Caco-2 (cell line): ENCODE results near the gene HAUS7. TPM values are rescaled to one million over a fixed set of nuclear protein-coding genes. Genes with fewer than 3 reads are reported as not detected.

Experiments
- BruUV-seq: library from RNA; stranded (reverse); fragments of 400-500 nt; replicated peaks from 2 replicates; lab custom pipeline; 2021; lab: Mats Ljungman, UMichigan
- CTCF ChIA-PET: fragments of 300-600 bp; sonication (Branson Sonifier 250); formaldehyde crosslinking; loops from one replicate; lab custom pipeline; 2022; ENCODE audit warnings: antibody characterized with exemption; lab: Charles Lee
- POLR2A ChIA-PET: fragments of 300-600 bp; sonication (Branson Sonifier 250); formaldehyde crosslinking; loops from one replicate; lab custom pipeline; 2022; ENCODE audit warnings: antibody characterized with exemption; lab: Charles Lee
- DNase-seq, 2 experiments: peaks; one replicate each; pipeline versions ENCODE4 v3.0.0 to v3.0.0-alpha.2; 2020 to 2022
- H3K27me3 ChIP-seq: replicated peaks from 2 replicates; pipeline ENCODE4 v1.6.0; 2011; ENCODE audit warnings: low read length; ENCODE audit not compliant: control insufficient read depth, insufficient read depth
- H3K36me3 ChIP-seq: 2 replicates; pipeline ENCODE4 v1.5.1; 2011; ENCODE audit warnings: low read length; ENCODE audit not compliant: control insufficient read depth, insufficient read depth
- H3K4me1 ChIP-seq: fragments of 250-450 bp; sonication (Bioruptor Pico); 2 replicates; pipeline ENCODE4 v1.5.1; 2020; ENCODE audit warnings: mild to moderate bottlenecking
- H3K4me3 ChIP-seq: 2 replicates; pipeline ENCODE4 v1.5.1; 2011; ENCODE audit warnings: low read depth, mild to moderate bottlenecking, control low read depth, low read length
- H3K9me3 ChIP-seq: fragments of 250-450 bp; sonication (Bioruptor Pico); 2 replicates; pipeline ENCODE4 v1.5.1; 2020; ENCODE audit warnings: mild to moderate bottlenecking, moderate library complexity
- H3K27ac Mint-ChIP-seq: one replicate; pipeline ENCODE4 v1.8.0; 2022; ENCODE audit warnings: mixed read lengths; ENCODE audit not compliant: unreplicated experiment
- H3K27me3 Mint-ChIP-seq: one replicate; pipeline ENCODE4 v1.8.0; 2022; ENCODE audit warnings: mixed read lengths; ENCODE audit not compliant: insufficient read depth, unreplicated experiment
- H3K36me3 Mint-ChIP-seq: one replicate; pipeline ENCODE4 v1.8.0; 2022; ENCODE audit warnings: mild to moderate bottlenecking, mixed read lengths; ENCODE audit not compliant: insufficient read depth, unreplicated experiment
- H3K4me1 Mint-ChIP-seq: one replicate; pipeline ENCODE4 v1.8.0; 2022; ENCODE audit warnings: low read depth, mixed read lengths; ENCODE audit not compliant: unreplicated experiment
- H3K4me3 Mint-ChIP-seq: one replicate; pipeline ENCODE4 v1.8.0; 2022; ENCODE audit warnings: mild to moderate bottlenecking, moderate library complexity, mixed read lengths; ENCODE audit not compliant: unreplicated experiment
- H3K9me3 Mint-ChIP-seq: one replicate; pipeline ENCODE4 v1.8.0; 2022; ENCODE audit warnings: mixed read lengths; ENCODE audit not compliant: unreplicated experiment
- intact Hi-C: fragments of 100-400 bp; cut with micrococcal nuclease; formaldehyde crosslinking; loops from one replicate; pipeline ENCODE4 v1.10.0; 2022; ENCODE audit not compliant: unreplicated experiment
- total RNA-seq: library from RNA; stranded (reverse); gene quantifications from 2 replicates; pipeline ENCODE4 v1.2.3, GENCODE V29; 2022
- TF ChIP-seq, protein P1 (sequence below), 2 experiments: fragments of 200-600 bp in 1 of 2; IDR thresholded peaks; 1 replicate in 1 of 2; 2 replicates in 1 of 2; pipeline versions ENCODE4 v1.5.1 to v1.8.0; 2011 to 2022; ENCODE audit warnings: antibody characterized with exemption in 1 of 2, control low read depth in 1 of 2, inconsistent platforms in 1 of 2, low read depth in 1 of 2, low read length in 1 of 2, mild to moderate bottlenecking in 1 of 2, moderate library complexity in 1 of 2; ENCODE audit not compliant: insufficient read depth in 1 of 2, severe bottlenecking in 1 of 2, unreplicated experiment in 1 of 2

Gene HAUS7
- total RNA-seq, 1 experiment from 2014 or later, result 34.0 TPM

GRCh38 chrX:153410373-153410772 lies 60.0 kb downstream of the HAUS7 start:
- no TSS peak for BruUV-seq
- CTCF ChIA-PET, result no interaction called here
- no peaks in the 10 kb centered on the region for H3K4me1 ChIP-seq
- DNase-seq, result no peak
- peaks cover 7% of the 10 kb centered on the region for H3K27me3 Mint-ChIP-seq
- H3K27ac Mint-ChIP-seq, result no peak overlapping the region
- no peaks in the 10 kb centered on the region for H3K27me3 ChIP-seq
- no peaks in the 10 kb centered on the region for H3K9me3 ChIP-seq
- H3K4me3 ChIP-seq, result no peak overlapping the region
- H3K36me3 ChIP-seq, result no peaks in the 10 kb centered on the region
- H3K4me1 Mint-ChIP-seq, result no peaks in the 10 kb centered on the region
- POLR2A ChIA-PET, result no interaction called here
- H3K4me3 Mint-ChIP-seq, result no peak overlapping the region
- TF ChIP-seq, protein P1, sequence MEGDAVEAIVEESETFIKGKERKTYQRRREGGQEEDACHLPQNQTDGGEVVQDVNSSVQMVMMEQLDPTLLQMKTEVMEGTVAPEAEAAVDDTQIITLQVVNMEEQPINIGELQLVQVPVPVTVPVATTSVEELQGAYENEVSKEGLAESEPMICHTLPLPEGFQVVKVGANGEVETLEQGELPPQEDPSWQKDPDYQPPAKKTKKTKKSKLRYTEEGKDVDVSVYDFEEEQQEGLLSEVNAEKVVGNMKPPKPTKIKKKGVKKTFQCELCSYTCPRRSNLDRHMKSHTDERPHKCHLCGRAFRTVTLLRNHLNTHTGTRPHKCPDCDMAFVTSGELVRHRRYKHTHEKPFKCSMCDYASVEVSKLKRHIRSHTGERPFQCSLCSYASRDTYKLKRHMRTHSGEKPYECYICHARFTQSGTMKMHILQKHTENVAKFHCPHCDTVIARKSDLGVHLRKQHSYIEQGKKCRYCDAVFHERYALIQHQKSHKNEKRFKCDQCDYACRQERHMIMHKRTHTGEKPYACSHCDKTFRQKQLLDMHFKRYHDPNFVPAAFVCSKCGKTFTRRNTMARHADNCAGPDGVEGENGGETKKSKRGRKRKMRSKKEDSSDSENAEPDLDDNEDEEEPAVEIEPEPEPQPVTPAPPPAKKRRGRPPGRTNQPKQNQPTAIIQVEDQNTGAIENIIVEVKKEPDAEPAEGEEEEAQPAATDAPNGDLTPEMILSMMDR (IDR thresholded peaks at IDR 0.05; ENCODE audit: insufficient read depth in 1 of 2, low read depth in 1 of 2, low read length in 1 of 2, severe bottlenecking in 1 of 2, unreplicated experiment in 1 of 2), result no peak
- intact Hi-C loops, result no loop called here
- no peaks in the 10 kb centered on the region for H3K36me3 Mint-ChIP-seq
- H3K9me3 Mint-ChIP-seq, result no peaks in the 10 kb centered on the region

GRCh38 chrX:153409414-153410101 lies 60.8 kb downstream of the HAUS7 start:
- Mint-ChIP-seq H3K36me3 (no peaks in the 10 kb centered on the region), H3K9me3 (no peaks in the 10 kb centered on the region), H3K4me1 (no peaks in the 10 kb centered on the region), H3K27ac (no peak overlapping the region), H3K27me3 (peaks cover 7% of the 10 kb centered on the region), H3K4me3 (no peak overlapping the region)
- Histone ChIP-seq H3K4me3 (no peak overlapping the region), H3K36me3 (no peaks in the 10 kb centered on the region), H3K27me3 (no peaks in the 10 kb centered on the region), H3K9me3 (no peaks in the 10 kb centered on the region), H3K4me1 (no peaks in the 10 kb centered on the region)
- BruUV-seq, result no TSS peak
- ChIA-PET POLR2A (no interaction called here), CTCF (no interaction called here)
- TF ChIP-seq, protein P1 (IDR thresholded peaks at IDR 0.05; ENCODE audit: insufficient read depth in 1 of 2, low read depth in 1 of 2, low read length in 1 of 2, severe bottlenecking in 1 of 2, unreplicated experiment in 1 of 2), result no peak
- DNase-seq, result no peak
- intact Hi-C loops, result no loop called here

- intact Hi-C loops, result no loop called here
- H3K9me3 ChIP-seq, result no peaks in the 10 kb centered on the region
- no TSS peak for BruUV-seq
- CTCF ChIA-PET, result no interaction called here
- H3K4me1 Mint-ChIP-seq, result no peaks in the 10 kb centered on the region
- H3K4me1 ChIP-seq, result no peaks in the 10 kb centered on the region
- H3K27ac Mint-ChIP-seq, result no peak overlapping the region
- H3K9me3 Mint-ChIP-seq, result no peaks in the 10 kb centered on the region
- no peak for DNase-seq
- no peak overlapping the region for H3K4me3 ChIP-seq
- POLR2A ChIA-PET, result no interaction called here
- peaks cover 7% of the 10 kb centered on the region for H3K27me3 Mint-ChIP-seq
- no peaks in the 10 kb centered on the region for H3K36me3 Mint-ChIP-seq
- no peaks in the 10 kb centered on the region for H3K27me3 ChIP-seq
- no peaks in the 10 kb centered on the region for H3K36me3 ChIP-seq
- TF ChIP-seq, protein P1 (IDR thresholded peaks at IDR 0.05; ENCODE audit: insufficient read depth in 1 of 2, low read depth in 1 of 2, low read length in 1 of 2, severe bottlenecking in 1 of 2, unreplicated experiment in 1 of 2), result no peak
- H3K4me3 Mint-ChIP-seq, result no peak overlapping the region
Measured at GRCh38 chrX:153408871-153409351, 61.5 kb downstream of the HAUS7 start.
